Lower lobe of right lung (tissue), 2 donors: ENCODE data around the gene DEPDC5. TPM values are rescaled to one million over a fixed set of nuclear protein-coding genes. Genes with fewer than 3 reads are reported as not detected.

ENCODE experiments used
- ATAC-seq, 2 donors: fragments of 200-7000 bp; cut with Tn5 transposase; one replicate each; pipeline ENCODE4 v1.9.1; 2020 to 2022; ENCODE audit warnings: mild to moderate bottlenecking in 2 of 2, moderate library complexity in 2 of 2
- DNase-seq: peaks from one replicate; pipeline ENCODE4 v3.0.0-alpha.2; 2020
- H3K27ac ChIP-seq: fragments of 200-600 bp; one replicate; pipeline ENCODE4 v1.8.0; 2022
- H3K27me3 ChIP-seq: fragments of 200-600 bp; one replicate; pipeline ENCODE4 v1.8.0; 2022; ENCODE audit warnings: low read depth
- H3K36me3 ChIP-seq: fragments of 200-600 bp; one replicate; pipeline ENCODE4 v1.8.0; 2022; ENCODE audit warnings: mild to moderate bottlenecking
- H3K4me1 ChIP-seq: fragments of 200-600 bp; one replicate; pipeline ENCODE4 v1.8.0; 2022
- H3K4me3 ChIP-seq: fragments of 200-600 bp; one replicate; pipeline ENCODE4 v1.8.0; 2022; ENCODE audit warnings: mild to moderate bottlenecking
- H3K9me3 ChIP-seq: fragments of 200-600 bp; one replicate; pipeline ENCODE4 v1.8.0; 2022
- intact Hi-C: fragments of 100-400 bp; cut with DNase I; formaldehyde crosslinking; loops from one replicate; pipeline ENCODE4 v1.11.0; 2022
- total RNA-seq: library from RNA; stranded (reverse); fragmentation: NEBNext Ultra II Directional; extraction: Animal tissue kit (Norgen Biotek cat#: 25700); gene quantifications from one replicate; pipeline ENCODE4 v1.2.1, GENCODE V29; 2021
- TF ChIP-seq, protein P1 (sequence below): fragments of 200-600 bp; IDR thresholded peaks from one replicate; pipeline ENCODE4 v1.8.0; 2022; ENCODE audit warnings: antibody characterized with exemption, mild to moderate bottlenecking
- donor health status: DM: no; HTN: yes; CAD: no; lungs with severe emphysema.

The DEPDC5 gene
- total RNA-seq, 1 donor from 2014 or later = 29.0 TPM

DNA sequence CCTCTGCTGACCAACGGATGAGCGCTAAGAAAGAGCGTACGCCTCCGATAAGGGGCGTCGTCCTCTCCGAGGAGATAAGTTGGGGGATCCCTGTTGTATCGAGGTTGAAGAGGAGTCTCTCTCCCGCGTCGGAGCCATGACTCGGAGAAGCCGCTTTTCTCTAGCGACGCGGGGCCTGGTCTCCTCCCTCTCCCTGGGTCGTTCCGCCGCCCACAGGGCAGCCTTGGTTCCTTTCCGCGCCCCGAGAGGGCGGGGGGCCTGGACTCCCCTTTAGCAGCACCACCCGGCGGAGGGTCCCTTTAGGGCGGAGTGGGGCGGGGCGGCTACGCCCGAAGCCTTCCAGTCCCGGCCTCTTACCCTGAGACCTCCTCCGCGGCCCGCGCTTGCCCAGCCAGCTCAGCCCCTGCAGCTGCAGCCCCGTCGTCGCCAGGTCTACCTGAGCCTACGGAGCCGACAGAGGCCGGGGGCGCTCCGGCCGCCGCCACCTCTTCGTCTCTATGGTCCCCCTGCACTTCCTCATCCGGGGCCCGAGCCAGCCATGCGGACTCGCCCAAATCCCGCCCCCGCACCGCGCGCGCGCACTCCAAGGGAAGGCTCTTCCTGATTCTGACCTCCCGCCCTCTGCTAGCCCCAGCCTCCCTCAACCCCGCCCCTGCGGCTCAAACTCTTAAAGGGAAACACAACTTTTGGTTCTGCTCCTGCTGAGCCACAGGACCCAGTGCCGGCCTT is 4.0 kb upstream of the DEPDC5 start, which contains the start of gene PRR14L:
TSS of gene PRR14L (minus strand) at position 497 of the 729 bp plus-strand sequence. CDS start 11,272 bp downstream, outside the sequence.
- peak within 1 kb of the TSS; percentile 94 for H3K27ac ChIP-seq
- DNase-seq (peak; percentile 100), ATAC-seq (peak; percentile 87 to 95)
- TF ChIP-seq, protein P1, sequence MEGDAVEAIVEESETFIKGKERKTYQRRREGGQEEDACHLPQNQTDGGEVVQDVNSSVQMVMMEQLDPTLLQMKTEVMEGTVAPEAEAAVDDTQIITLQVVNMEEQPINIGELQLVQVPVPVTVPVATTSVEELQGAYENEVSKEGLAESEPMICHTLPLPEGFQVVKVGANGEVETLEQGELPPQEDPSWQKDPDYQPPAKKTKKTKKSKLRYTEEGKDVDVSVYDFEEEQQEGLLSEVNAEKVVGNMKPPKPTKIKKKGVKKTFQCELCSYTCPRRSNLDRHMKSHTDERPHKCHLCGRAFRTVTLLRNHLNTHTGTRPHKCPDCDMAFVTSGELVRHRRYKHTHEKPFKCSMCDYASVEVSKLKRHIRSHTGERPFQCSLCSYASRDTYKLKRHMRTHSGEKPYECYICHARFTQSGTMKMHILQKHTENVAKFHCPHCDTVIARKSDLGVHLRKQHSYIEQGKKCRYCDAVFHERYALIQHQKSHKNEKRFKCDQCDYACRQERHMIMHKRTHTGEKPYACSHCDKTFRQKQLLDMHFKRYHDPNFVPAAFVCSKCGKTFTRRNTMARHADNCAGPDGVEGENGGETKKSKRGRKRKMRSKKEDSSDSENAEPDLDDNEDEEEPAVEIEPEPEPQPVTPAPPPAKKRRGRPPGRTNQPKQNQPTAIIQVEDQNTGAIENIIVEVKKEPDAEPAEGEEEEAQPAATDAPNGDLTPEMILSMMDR = no peak
- intact Hi-C loops = no loop called here
- no peaks in the 10 kb centered on the region for H3K27me3 ChIP-seq
- H3K4me1 ChIP-seq = peaks cover 39% of the 10 kb centered on the region
- H3K4me3 ChIP-seq = peak within 1 kb of the TSS; percentile 99
- H3K36me3 ChIP-seq = no peaks in the 10 kb centered on the region
- no peaks in the 10 kb centered on the region for H3K9me3 ChIP-seq

DNA sequence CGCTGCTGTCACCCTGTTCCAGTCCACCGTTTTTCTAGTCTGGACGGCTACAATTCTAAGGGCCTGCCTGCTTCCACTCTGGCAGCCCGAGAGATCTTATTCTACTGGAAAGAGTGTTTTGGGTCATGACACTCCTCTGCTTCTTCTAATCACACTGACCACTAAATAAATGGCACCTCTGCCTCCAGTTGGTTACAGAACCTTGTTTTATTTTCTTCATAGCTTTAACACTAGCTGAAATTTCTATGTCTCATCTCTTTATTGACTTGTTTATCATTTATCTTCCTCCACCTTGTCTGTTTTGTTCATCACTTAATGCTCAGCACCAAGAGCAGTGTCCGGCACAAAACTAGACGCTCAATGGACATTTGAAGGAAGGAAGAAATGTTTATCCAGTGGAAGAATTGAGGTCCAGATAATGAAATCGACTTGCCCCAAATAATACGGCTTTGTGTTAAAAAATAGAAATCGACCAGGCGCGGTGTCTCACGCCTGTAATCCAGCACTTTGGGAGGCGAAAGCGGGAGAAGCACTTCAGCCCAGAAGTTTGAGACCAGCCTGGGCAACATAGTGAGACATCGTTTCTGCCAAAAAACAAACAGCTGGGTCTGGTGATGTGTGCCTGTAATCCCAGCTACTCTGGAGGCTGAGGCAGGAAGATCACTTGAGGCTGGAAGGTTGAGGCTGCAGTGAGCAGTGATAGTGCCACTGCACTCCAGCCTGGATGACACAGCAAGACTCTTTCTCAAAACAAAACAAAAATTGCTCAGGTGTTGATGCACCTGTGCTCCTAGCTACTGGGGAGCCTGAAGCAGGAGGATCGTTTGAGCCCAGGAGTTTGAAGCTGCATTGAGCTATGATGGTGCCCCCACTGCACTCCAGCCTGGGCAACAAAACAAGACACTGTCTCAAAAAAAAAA is 3.2 kb upstream of the DEPDC5 start:
- Histone ChIP-seq H3K9me3 (no peaks in the 10 kb centered on the region), H3K4me1 (peaks cover 43% of the 10 kb centered on the region), H3K36me3 (no peaks in the 10 kb centered on the region), H3K27ac (peak overlapping the region; percentile 94), H3K4me3 (peak overlapping the region; percentile 99), H3K27me3 (no peaks in the 10 kb centered on the region)
- DNase-seq (no peak), ATAC-seq (no peak)
- TF ChIP-seq, protein P1 = no peak
- intact Hi-C loops = no loop called here

DNA sequence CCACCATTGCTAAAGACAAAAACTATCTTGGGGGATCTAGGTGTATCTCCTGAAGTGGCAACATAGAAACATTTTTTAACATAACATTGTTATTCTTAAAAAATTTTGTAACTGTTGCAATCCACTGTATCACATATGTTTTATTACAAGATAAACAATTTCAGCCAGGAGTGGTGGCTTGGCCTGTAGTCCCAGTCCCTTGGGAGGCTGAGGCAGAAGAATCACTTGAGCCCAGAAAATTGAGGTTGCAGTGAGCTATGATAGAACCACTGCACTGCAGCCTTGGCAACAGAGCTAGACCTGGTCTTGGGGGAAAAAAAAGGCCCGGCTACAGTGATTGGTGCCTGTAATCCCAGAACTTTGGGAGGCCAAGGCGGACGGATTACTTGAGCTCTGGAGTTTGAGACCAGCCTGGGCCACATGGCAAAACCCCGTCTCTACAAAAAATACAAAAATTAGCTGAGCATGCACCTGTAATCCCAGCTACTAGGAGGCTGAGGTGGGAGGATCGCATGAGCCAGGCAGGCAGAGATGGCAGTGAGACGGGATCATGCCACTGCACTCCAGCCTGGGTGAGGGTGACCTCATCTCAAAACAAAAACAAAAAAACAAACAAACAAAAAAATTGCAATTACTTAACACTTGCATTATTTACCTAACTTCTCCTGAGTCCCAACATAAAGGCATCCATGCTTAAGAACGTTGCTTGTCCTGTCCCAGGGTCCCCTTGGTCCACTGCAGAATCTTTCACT is 1.5 kb upstream of the DEPDC5 start:
- ATAC-seq (no peak), DNase-seq (no peak)
- Histone ChIP-seq H3K27me3 (no peaks in the 10 kb centered on the region), H3K4me3 (peak overlapping the region; percentile 81), H3K9me3 (no peaks in the 10 kb centered on the region), H3K27ac (peak overlapping the region; percentile 96), H3K4me1 (peaks cover 43% of the 10 kb centered on the region), H3K36me3 (no peaks in the 10 kb centered on the region)
- intact Hi-C loops = no loop called here
- TF ChIP-seq, protein P1 = no peak

DNA sequence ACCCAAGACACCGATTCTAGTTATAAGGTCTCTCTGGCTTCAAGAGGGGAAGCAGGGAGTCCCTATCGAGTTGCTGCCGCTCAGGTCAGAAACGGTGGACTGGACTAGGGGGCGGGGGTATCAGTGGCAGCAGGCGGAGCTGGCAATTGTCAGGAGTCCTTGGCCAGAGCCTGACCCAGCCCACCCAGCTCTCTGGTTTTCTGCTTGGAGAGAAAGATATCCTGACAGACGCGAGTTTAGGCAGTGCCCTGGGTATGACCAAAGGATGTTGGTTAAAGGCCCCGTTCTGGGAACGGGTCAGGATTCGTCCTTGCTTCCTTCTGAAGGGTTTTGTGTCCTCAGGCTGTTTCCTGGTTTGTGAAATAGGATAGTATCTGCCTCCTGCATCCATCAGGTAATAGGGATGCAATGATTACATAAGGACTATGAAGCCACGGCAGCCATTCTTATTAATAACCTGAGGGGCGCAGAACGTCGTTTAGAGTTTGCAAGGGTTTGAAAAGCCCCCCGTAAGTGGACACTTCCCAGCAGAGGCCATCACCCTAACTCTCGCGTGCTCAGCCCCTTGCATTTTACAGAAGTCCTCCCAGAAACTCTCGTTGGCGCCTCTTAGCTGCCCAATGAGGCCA is 700 bp upstream of the DEPDC5 start:
- Histone ChIP-seq H3K27ac (peak overlapping the region; percentile 96), H3K9me3 (no peaks in the 10 kb centered on the region), H3K36me3 (peaks cover 5% of the 10 kb centered on the region), H3K4me1 (peaks cover 40% of the 10 kb centered on the region), H3K4me3 (peak overlapping the region; percentile 81), H3K27me3 (no peaks in the 10 kb centered on the region)
- TF ChIP-seq, protein P1 = no peak
- intact Hi-C loops = no loop called here
- peak; percentile 62 for DNase-seq
- ATAC-seq = peak; percentile 23 to 25

DNA sequence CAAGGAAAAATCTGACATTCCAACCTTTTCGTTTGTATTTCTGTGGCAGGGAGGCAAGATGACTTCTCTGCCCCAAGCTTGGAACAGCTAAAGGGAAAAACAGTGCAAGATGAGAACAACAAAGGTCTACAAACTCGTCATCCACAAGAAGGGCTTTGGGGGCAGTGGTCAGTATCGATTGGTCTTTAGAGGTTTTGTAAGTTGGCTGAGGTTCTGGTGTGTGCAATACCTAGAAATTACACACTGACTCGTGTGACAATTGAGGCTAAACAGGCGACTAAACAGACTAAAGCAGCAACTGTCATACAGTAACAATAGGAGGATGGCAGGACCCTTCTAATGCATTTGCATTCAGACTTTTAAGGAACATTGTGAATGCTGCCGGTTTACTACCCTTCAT is 994 bp downstream of the DEPDC5 start:
- Histone ChIP-seq H3K36me3 (peaks cover 22% of the 10 kb centered on the region), H3K4me1 (peaks cover 28% of the 10 kb centered on the region), H3K27me3 (no peaks in the 10 kb centered on the region), H3K4me3 (peak overlapping the region; percentile 81), H3K27ac (peak overlapping the region; percentile 96), H3K9me3 (no peaks in the 10 kb centered on the region)
- ATAC-seq = no peak
- no peak for DNase-seq
- TF ChIP-seq, protein P1 = no peak
- intact Hi-C loops = no loop called here
